ENCODE results near the gene CASS4.
A peak's percentile ranks its signal among the peaks of the same experiment; 100 is the strongest.

The CASS4 gene

DNA sequence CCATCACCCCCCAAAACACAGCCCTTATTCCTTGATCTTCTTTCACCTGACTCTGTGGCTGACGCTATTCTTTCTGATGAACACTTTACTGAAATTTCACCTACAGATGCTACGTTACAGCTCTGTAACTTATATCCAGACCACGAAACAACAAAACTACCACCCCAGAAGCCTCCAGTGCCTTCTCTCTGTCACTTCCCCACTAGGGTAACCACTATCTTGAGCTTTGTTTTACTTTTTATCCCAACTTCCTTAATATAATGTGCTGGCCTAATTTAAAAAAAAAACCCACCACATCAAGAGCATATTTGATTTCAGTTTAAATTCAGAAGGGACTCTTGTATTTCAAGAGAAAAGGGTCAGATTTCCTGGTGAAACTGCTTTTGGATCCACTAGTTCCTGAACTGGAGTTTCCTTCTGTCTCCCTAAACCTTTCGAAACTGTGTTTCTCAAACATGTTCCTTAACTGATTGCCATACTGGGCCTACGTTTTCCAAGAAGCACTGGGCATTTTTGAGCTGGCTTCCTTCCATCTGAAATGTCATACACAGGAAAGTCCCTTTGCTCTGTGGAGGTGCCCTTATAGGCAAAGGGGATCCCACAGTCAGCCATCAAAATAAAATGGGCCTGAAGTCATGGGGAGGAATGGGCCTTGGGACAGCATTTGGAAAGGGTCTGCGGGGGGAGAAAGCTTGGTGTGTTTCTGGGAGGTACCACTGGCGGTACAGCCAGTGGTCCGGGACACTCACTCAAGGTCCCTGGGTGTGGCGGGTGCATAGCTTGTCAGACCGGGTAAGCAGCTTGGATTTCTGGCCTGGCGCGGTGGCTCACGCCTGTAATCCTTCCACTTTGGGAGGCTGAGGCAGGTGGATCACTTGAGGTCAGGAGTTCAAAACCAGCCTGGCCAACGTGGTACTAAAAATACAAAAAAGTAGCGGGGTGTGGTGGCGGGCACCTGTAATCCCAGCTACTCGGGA, 30.6 kb downstream of the CASS4 start:
- Mint-ChIP-seq H3K27ac (peak overlapping the region; percentile 38), H3K9me3 (no peaks in the 10 kb centered on the region), H3K4me1 (peaks cover 44% of the 10 kb centered on the region), H3K36me3 (peaks cover 13% of the 10 kb centered on the region), H3K4me3 (peak overlapping the region; percentile 37), H3K27me3 (no peaks in the 10 kb centered on the region)

DNA sequence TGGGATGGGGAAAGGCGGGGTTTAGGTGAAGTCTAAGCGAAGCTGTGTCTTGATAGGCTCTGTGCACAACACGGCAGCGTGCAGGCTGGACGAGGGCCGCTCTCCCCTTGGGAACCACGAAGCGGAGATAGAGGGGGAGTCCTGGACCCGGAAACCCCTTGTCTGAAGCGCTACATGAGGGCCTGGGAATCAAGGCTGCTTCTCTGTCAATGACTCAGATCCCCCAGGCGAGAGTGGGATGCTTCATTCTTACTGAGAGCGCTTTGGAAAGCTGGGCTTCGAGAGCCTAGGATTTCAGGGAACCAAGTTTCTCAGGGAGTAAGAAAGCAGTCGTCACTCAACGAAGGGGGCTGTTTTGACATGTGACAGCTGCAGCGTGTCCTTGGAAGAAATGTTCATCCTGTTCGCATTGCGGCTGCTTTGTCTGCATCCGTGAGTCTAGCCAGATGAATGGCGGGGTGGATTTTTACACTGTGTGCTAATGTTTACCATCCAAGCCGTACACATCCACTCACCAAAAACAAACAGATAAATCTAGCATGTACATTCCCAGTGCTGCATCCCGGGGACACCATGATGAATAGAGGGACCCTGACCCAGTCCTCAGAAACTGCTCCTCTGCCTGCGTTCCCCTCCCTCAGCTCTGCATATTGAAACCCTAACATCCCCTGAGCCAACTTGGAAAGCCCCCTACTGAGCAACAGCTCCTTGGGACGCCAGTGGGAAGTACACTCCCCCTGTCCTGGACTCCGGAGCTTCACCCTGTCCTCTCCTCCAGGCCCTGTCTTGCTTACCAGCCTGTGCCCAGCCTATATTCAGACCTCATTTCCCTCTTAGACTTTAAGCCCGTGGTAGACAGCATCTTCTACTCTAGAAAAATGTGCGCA, 31.8 kb downstream of the CASS4 start:
- Mint-ChIP-seq H3K36me3 (peaks cover 16% of the 10 kb centered on the region), H3K27me3 (no peaks in the 10 kb centered on the region), H3K27ac (peak overlapping the region; percentile 68), H3K4me1 (peaks cover 32% of the 10 kb centered on the region), H3K4me3 (no peak overlapping the region), H3K9me3 (no peaks in the 10 kb centered on the region)

GRCh38 chr20:56445130-56445529, 33.1 kb downstream of the CASS4 start:
- H3K9me3 Mint-ChIP-seq, result no peaks in the 10 kb centered on the region
- no peaks in the 10 kb centered on the region for H3K27me3 Mint-ChIP-seq
- H3K4me1 Mint-ChIP-seq, result peaks cover 21% of the 10 kb centered on the region
- H3K4me3 Mint-ChIP-seq, result no peak overlapping the region
- peak overlapping the region; percentile 65 for H3K27ac Mint-ChIP-seq
- peaks cover 16% of the 10 kb centered on the region for H3K36me3 Mint-ChIP-seq

DNA sequence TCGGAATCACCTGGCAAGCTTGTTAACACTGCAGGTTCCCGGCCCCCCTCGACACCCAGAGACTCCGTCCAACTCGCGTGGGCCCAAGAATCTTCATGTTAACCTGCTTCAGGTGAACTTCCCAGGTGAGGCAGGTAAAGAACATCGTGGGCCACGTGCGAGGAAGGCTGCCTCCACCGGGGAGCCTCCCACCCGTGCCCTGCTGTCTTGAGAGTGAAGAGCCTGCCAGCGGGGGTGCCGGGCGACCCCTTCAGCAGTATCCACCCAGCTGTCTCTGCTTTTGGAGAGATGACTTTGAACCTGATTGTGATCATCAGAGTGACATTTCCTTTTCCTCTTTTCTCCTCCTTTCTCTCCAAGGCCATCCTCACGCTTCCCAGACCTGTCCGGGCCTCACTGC, 33.5 kb downstream of the CASS4 start:
- H3K36me3 Mint-ChIP-seq, result peaks cover 16% of the 10 kb centered on the region
- H3K27me3 Mint-ChIP-seq, result no peaks in the 10 kb centered on the region
- H3K4me1 Mint-ChIP-seq, result peaks cover 17% of the 10 kb centered on the region
- no peak overlapping the region for H3K4me3 Mint-ChIP-seq
- H3K9me3 Mint-ChIP-seq, result no peaks in the 10 kb centered on the region
- H3K27ac Mint-ChIP-seq, result no peak overlapping the region

DNA sequence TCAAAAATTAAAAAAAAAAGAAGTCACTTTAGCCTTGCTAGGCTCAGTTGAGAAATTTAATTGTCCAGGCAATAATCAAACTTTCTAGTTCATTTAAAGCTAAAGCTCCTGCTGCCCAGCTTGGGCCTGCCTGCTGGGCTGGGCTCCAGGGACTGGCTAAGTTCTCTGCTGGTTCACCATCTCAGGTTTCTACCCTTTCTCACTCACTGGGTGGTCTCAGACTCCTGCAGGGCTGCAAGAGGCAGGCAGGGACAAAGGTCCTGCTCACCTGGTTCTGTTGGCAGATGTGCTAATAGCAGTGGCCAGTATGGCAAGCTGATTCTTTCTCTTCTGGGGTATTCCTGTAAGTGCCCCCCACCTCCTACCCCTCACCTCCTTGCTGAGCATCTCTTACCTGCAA, 35.2 kb downstream of the CASS4 start:
- H3K27ac Mint-ChIP-seq, result no peak overlapping the region
- peaks cover 8% of the 10 kb centered on the region for H3K4me1 Mint-ChIP-seq
- no peaks in the 10 kb centered on the region for H3K9me3 Mint-ChIP-seq
- H3K27me3 Mint-ChIP-seq, result no peaks in the 10 kb centered on the region
- no peak overlapping the region for H3K4me3 Mint-ChIP-seq
- H3K36me3 Mint-ChIP-seq, result peaks cover 16% of the 10 kb centered on the region

DNA sequence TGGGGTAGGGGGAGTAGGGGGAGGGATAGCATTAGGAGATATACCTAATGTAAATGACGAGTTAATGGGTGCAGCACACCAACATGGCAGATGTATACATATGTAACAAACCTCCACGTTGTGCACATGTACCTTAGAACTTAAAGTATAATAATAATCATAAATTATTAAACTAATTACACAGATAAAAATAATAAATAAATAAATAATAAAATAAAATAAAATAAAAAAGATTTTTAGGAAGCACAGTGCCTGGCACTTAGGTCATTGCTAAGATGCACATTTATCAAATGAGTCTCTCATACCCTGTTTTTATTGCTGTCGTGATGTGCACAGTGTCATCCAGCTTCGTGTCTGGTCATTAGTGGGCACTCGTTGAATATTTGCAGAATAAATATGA, 37.4 kb downstream of the CASS4 start:
- Mint-ChIP-seq H3K27ac (no peak overlapping the region), H3K36me3 (peaks cover 15% of the 10 kb centered on the region), H3K27me3 (no peaks in the 10 kb centered on the region), H3K4me3 (no peak overlapping the region), H3K9me3 (no peaks in the 10 kb centered on the region), H3K4me1 (peaks cover 3% of the 10 kb centered on the region)

GRCh38 chr20:56451056-56451765, 39.2 kb downstream of the CASS4 start:
- no peak overlapping the region for H3K4me3 Mint-ChIP-seq
- peak overlapping the region; percentile 36 for H3K27ac Mint-ChIP-seq
- peaks cover 14% of the 10 kb centered on the region for H3K36me3 Mint-ChIP-seq
- H3K4me1 Mint-ChIP-seq, result peaks cover 11% of the 10 kb centered on the region
- no peaks in the 10 kb centered on the region for H3K27me3 Mint-ChIP-seq
- no peaks in the 10 kb centered on the region for H3K9me3 Mint-ChIP-seq

GRCh38 chr20:56453352-56453751, 41.3 kb downstream of the CASS4 start:
- Mint-ChIP-seq H3K36me3 (peaks cover 9% of the 10 kb centered on the region), H3K27me3 (no peaks in the 10 kb centered on the region), H3K4me1 (peaks cover 11% of the 10 kb centered on the region), H3K27ac (no peak overlapping the region), H3K4me3 (no peak overlapping the region), H3K9me3 (no peaks in the 10 kb centered on the region)

- no peaks in the 10 kb centered on the region for H3K9me3 Mint-ChIP-seq
- H3K27ac Mint-ChIP-seq, result peak overlapping the region; percentile 74
- H3K36me3 Mint-ChIP-seq, result peaks cover 7% of the 10 kb centered on the region
- H3K4me1 Mint-ChIP-seq, result peaks cover 11% of the 10 kb centered on the region
- no peaks in the 10 kb centered on the region for H3K27me3 Mint-ChIP-seq
- H3K4me3 Mint-ChIP-seq, result no peak overlapping the region
Observed at GRCh38 chr20:56454754-56455153, 42.7 kb downstream of the CASS4 start.

DNA sequence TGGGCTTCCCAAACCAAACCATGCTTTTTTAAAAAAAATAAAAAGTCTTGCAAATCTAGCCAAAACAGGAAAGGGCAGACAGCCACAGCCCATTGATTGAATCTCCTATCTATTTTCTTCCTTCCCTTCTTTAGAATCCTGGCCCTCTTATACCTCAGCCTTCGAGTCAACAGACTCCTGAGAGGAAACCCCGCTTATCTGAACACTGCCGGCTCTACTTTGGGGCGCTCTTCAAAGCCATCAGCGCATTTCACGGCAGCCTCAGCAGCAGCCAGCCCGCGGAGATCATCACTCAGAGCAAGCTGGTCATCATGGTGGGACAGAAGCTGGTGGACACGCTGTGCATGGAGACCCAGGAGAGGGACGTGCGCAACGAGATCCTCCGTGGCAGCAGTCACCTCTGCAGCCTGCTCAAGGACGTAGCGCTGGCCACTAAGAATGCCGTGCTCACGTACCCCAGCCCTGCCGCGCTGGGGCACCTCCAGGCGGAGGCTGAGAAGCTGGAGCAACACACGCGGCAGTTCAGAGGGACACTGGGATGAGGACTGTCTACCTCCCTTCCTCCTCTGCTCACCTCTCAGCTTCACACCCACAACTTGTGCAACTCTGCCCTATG, 46.3 kb downstream of the CASS4 start:
- H3K4me1 Mint-ChIP-seq, result peaks cover 30% of the 10 kb centered on the region
- H3K4me3 Mint-ChIP-seq, result no peak overlapping the region
- no peaks in the 10 kb centered on the region for H3K9me3 Mint-ChIP-seq
- no peak overlapping the region for H3K27ac Mint-ChIP-seq
- H3K36me3 Mint-ChIP-seq, result peaks cover 2% of the 10 kb centered on the region
- H3K27me3 Mint-ChIP-seq, result no peaks in the 10 kb centered on the region

- H3K9me3 Mint-ChIP-seq, result no peaks in the 10 kb centered on the region
- peak overlapping the region; percentile 55 for H3K27ac Mint-ChIP-seq
- H3K4me1 Mint-ChIP-seq, result peaks cover 29% of the 10 kb centered on the region
- peaks cover 2% of the 10 kb centered on the region for H3K36me3 Mint-ChIP-seq
- no peak overlapping the region for H3K4me3 Mint-ChIP-seq
- H3K27me3 Mint-ChIP-seq, result no peaks in the 10 kb centered on the region
Observed at GRCh38 chr20:56460459-56460858, 48.4 kb downstream of the CASS4 start.

GRCh38 chr20:56461576-56461975, 49.5 kb downstream of the CASS4 start:
- Mint-ChIP-seq H3K4me3 (no peak overlapping the region), H3K27ac (no peak overlapping the region), H3K9me3 (no peaks in the 10 kb centered on the region), H3K4me1 (peaks cover 29% of the 10 kb centered on the region), H3K27me3 (no peaks in the 10 kb centered on the region), H3K36me3 (no peaks in the 10 kb centered on the region)

DNA sequence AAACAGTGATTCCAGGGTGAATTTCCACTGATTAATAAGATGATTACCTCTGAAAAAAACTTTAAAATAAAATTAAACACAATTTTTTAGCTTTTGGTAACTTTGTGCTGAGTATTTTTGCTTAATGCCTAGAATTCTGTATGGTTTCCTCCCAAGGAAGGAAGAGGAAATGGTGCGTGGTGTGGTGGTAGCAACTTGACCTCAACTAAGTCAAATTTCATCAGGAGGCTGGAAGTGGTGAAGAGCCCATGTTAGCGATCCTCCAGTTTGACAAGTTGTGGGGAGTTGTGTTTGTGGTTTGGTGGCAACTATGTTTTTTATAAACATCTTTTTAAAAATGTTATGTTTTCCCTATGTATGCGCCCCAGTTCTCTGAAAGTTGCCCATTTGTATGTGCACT, 51.4 kb downstream of the CASS4 start:
- no peak overlapping the region for H3K4me3 Mint-ChIP-seq
- no peaks in the 10 kb centered on the region for H3K36me3 Mint-ChIP-seq
- H3K27ac Mint-ChIP-seq, result peak overlapping the region; percentile 55
- H3K4me1 Mint-ChIP-seq, result peaks cover 35% of the 10 kb centered on the region
- no peaks in the 10 kb centered on the region for H3K9me3 Mint-ChIP-seq
- H3K27me3 Mint-ChIP-seq, result no peaks in the 10 kb centered on the region

- no peaks in the 10 kb centered on the region for H3K9me3 Mint-ChIP-seq
- no peaks in the 10 kb centered on the region for H3K27me3 Mint-ChIP-seq
- H3K4me1 Mint-ChIP-seq, result peaks cover 47% of the 10 kb centered on the region
- no peak overlapping the region for H3K4me3 Mint-ChIP-seq
- H3K27ac Mint-ChIP-seq, result no peak overlapping the region
- peaks cover 2% of the 10 kb centered on the region for H3K36me3 Mint-ChIP-seq
Observed at GRCh38 chr20:56465997-56466396, 53.9 kb downstream of the CASS4 start.

DNA sequence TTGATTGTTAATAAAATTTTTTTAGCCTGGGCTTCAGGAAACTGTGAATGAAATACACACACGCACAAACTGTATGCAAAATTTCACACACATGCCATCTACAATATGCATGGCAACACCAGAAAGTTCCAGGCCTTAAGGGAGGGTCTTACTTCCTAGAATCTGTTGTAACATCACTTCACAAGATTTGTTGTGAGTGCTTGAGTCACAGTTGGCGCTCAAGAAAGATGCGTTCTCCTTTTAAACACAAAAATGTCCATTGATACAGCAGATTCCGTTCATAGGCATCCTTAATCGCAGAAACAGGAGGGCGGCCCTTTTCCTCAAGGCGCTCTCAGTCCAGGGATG, 55.9 kb downstream of the CASS4 start:
- H3K4me3 Mint-ChIP-seq, result peak overlapping the region; percentile 100
- peak overlapping the region; percentile 100 for H3K27ac Mint-ChIP-seq
- peaks cover 2% of the 10 kb centered on the region for H3K36me3 Mint-ChIP-seq
- H3K4me1 Mint-ChIP-seq, result peaks cover 42% of the 10 kb centered on the region
- H3K9me3 Mint-ChIP-seq, result no peaks in the 10 kb centered on the region
- H3K27me3 Mint-ChIP-seq, result no peaks in the 10 kb centered on the region
